ENCODE measurements around the gene BMF.
A peak's percentile ranks its signal among the peaks of the same experiment; 100 is the strongest.

BMF gene

GRCh38 chr15:40047415-40048210, 61.1 kb downstream of the BMF start:
- peak; percentile 25 for DNase-seq

- no peak for DNase-seq
These were observed 61.8 kb downstream of the BMF start for GRCh38 chr15:40046721-40047414.

- DNase-seq = no peak
These were observed 63.0 kb downstream of the BMF start for GRCh38 chr15:40045572-40046217.

- peak; percentile 67 for DNase-seq
These were observed 63.7 kb downstream of the BMF start for GRCh38 chr15:40044717-40045571.

GRCh38 chr15:40043927-40044716, 64.6 kb downstream of the BMF start:
- no peak for DNase-seq

GRCh38 chr15:40042791-40043320, 65.8 kb downstream of the BMF start:
- DNase-seq = no peak

GRCh38 chr15:40040770-40041169, 67.9 kb downstream of the BMF start:
- no peak for DNase-seq

GRCh38 chr15:40040293-40040635, 68.4 kb downstream of the BMF start:
- DNase-seq = no peak

- peak; percentile 88 for DNase-seq
These were observed 69.8 kb downstream of the BMF start, which contains the start of gene SRP14 for GRCh38 chr15:40038638-40039543. SRP14 (minus strand) TSS chr15:40039181; CDS start chr15:40039116, 65 bp downstream.

- DNase-seq = no peak
These were observed 70.4 kb downstream of the BMF start for GRCh38 chr15:40038275-40038637.
